SKM-1 (cell line): ENCODE measurements around the gene FKBP2.
A peak's percentile ranks its signal among the peaks of the same experiment; 100 is the strongest.

Experiments
- DNase-seq: peaks from one replicate; lab custom pipeline; 2025; ENCODE audit not compliant: unreplicated experiment; lab: John Stamatoyannopoulos, UW

The FKBP2 gene

GRCh38 chr11:64262271-64263002 lies 21.5 kb downstream of the FKBP2 start:
- DNase-seq, result no peak

- DNase-seq, result no peak
Measured at GRCh38 chr11:64263021-64263946, 22.4 kb downstream of the FKBP2 start.

GRCh38 chr11:64263947-64264317 lies 23.0 kb downstream of the FKBP2 start:
- DNase-seq, result no peak

- no peak for DNase-seq
Measured at GRCh38 chr11:64264371-64264852, 23.5 kb downstream of the FKBP2 start.

GRCh38 chr11:64265176-64266160 lies 24.6 kb downstream of the FKBP2 start:
- DNase-seq, result no peak

- no peak for DNase-seq
Measured at GRCh38 chr11:64266339-64266738, 25.4 kb downstream of the FKBP2 start.

- DNase-seq, result no peak
Measured at GRCh38 chr11:64267207-64267945, 26.5 kb downstream of the FKBP2 start.

- DNase-seq, result no peak
Measured at GRCh38 chr11:64268025-64268892, 27.4 kb downstream of the FKBP2 start.

GRCh38 chr11:64268893-64269539 lies 28.1 kb downstream of the FKBP2 start:
- no peak for DNase-seq

- DNase-seq, result peak; percentile 98
Measured at GRCh38 chr11:64269540-64270220, 28.8 kb downstream of the FKBP2 start.

GRCh38 chr11:64275031-64275800 lies 34.3 kb downstream of the FKBP2 start:
- DNase-seq, result no peak

- no peak for DNase-seq
Measured at GRCh38 chr11:64275841-64276240, 34.9 kb downstream of the FKBP2 start.

GRCh38 chr11:64276653-64277431 lies 35.9 kb downstream of the FKBP2 start:
- DNase-seq, result no peak

GRCh38 chr11:64278576-64279190 lies 37.8 kb downstream of the FKBP2 start:
- no peak for DNase-seq

GRCh38 chr11:64281957-64282770 lies 41.3 kb downstream of the FKBP2 start:
- no peak for DNase-seq
